Neuronal stem cell (in vitro differentiated cells): ENCODE results near the gene MX1.

Experiments
- DNase-seq: peaks from one replicate; pipeline ENCODE4 v3.0.0-alpha.2; 2013; ENCODE audit warnings: low spot score
- H2AFZ ChIP-seq: one replicate; pipeline ENCODE4 v1.6.1; 2013; ENCODE audit warnings: mild to moderate bottlenecking, low read length, inconsistent platforms
- H2AK5ac ChIP-seq: 2 replicates; pipeline ENCODE4 v1.6.1; 2013; ENCODE audit warnings: low read depth, mild to moderate bottlenecking, inconsistent platforms, low read length, moderate library complexity, mixed read lengths
- H2BK120ac ChIP-seq: 2 replicates; pipeline ENCODE4 v1.6.1; 2013; ENCODE audit warnings: low read depth, mild to moderate bottlenecking, inconsistent platforms, low read length, moderate library complexity, mixed read lengths
- H2BK12ac ChIP-seq: one replicate; pipeline ENCODE4 v1.6.1; 2013; ENCODE audit warnings: low read length, inconsistent platforms
- H2BK15ac ChIP-seq: 2 replicates; pipeline ENCODE4 v1.6.1; 2013; ENCODE audit warnings: mild to moderate bottlenecking, low read length, inconsistent platforms, mixed read lengths
- H2BK5ac ChIP-seq: one replicate; pipeline ENCODE4 v1.6.1; 2013; ENCODE audit warnings: inconsistent platforms, mild to moderate bottlenecking, low read length, moderate library complexity
- H3K14ac ChIP-seq: one replicate; pipeline ENCODE4 v1.6.1; 2013; ENCODE audit warnings: low read length, inconsistent platforms
- H3K18ac ChIP-seq: 2 replicates; pipeline ENCODE4 v1.6.1; 2013; ENCODE audit warnings: low read length, inconsistent platforms
- H3K23ac ChIP-seq: 2 replicates; pipeline ENCODE4 v1.6.1; 2013; ENCODE audit warnings: low read depth, mild to moderate bottlenecking, mixed read lengths, low read length, inconsistent platforms; ENCODE audit not compliant: poor library complexity
- H3K27ac ChIP-seq: replicated peaks from 3 replicates; pipeline ENCODE4 v1.5.1; 2013; ENCODE audit warnings: low read length, inconsistent platforms
- H3K27me3 ChIP-seq, 3 experiments: 2 replicates each; pipeline ENCODE4 v1.6.1; 2013; ENCODE audit warnings: low read length in 3 of 3, mild to moderate bottlenecking in 2 of 3, inconsistent platforms in 1 of 3, low read depth in 1 of 3, mixed read lengths in 1 of 3, moderate library complexity in 1 of 3; ENCODE audit not compliant: control insufficient read depth in 3 of 3, insufficient read depth in 3 of 3
- H3K36me3 ChIP-seq, 2 donors: replicated peaks in 1 of 2; 2 replicates each; pipeline ENCODE4 v1.6.1; 2013; ENCODE audit warnings: low read length in 2 of 2; ENCODE audit not compliant: control insufficient read depth in 2 of 2, insufficient read depth in 2 of 2
- H3K4ac ChIP-seq: 2 replicates; pipeline ENCODE4 v1.6.1; 2013; ENCODE audit warnings: inconsistent platforms, mild to moderate bottlenecking, low read length, moderate library complexity
- H3K4me1 ChIP-seq, 2 donors: 1 replicate in 1 of 2; 2 replicates in 1 of 2; pipeline ENCODE4 v1.6.1; 2013; ENCODE audit warnings: low read length in 2 of 2, low read depth in 1 of 2; ENCODE audit not compliant: control insufficient read depth in 2 of 2, insufficient read depth in 1 of 2
- H3K4me2 ChIP-seq: one replicate; pipeline ENCODE4 v1.6.1; 2013; ENCODE audit warnings: mild to moderate bottlenecking, low read length, inconsistent platforms; ENCODE audit not compliant: insufficient read depth, poor library complexity, severe bottlenecking
- H3K4me3 ChIP-seq, 2 donors: 2 replicates each; pipeline ENCODE4 v1.5.1; 2013; ENCODE audit warnings: low read length in 2 of 2, mild to moderate bottlenecking in 2 of 2, inconsistent platforms in 1 of 2, moderate library complexity in 1 of 2
- H3K79me1 ChIP-seq: one replicate; pipeline ENCODE4 v1.6.1; 2013; ENCODE audit warnings: low read depth, mild to moderate bottlenecking, inconsistent platforms, low read length, moderate library complexity
- H3K9ac ChIP-seq: one replicate; pipeline ENCODE4 v1.6.1; 2013; ENCODE audit warnings: mild to moderate bottlenecking, low read depth, low read length, inconsistent platforms; ENCODE audit not compliant: poor library complexity
- H3K9me3 ChIP-seq, 2 donors: replicated peaks in 1 of 2; 2 replicates each; pipeline versions ENCODE3 to v1.6.1; 2013; ENCODE audit warnings: low read length in 2 of 2, mild to moderate bottlenecking in 2 of 2, inconsistent platforms in 1 of 2, low read depth in 1 of 2, mixed read lengths in 1 of 2, moderate library complexity in 1 of 2; ENCODE audit not compliant: control insufficient read depth in 2 of 2, insufficient read depth in 1 of 2
- H4K8ac ChIP-seq: one replicate; pipeline ENCODE4 v1.6.1; 2013; ENCODE audit warnings: low read depth, mild to moderate bottlenecking, inconsistent platforms, low read length, moderate library complexity
- H4K91ac ChIP-seq: one replicate; pipeline ENCODE4 v1.6.1; 2013; ENCODE audit warnings: low read length, low read depth, mild to moderate bottlenecking, inconsistent platforms; ENCODE audit not compliant: poor library complexity
- WGBS, 2 donors: extraction: QIAGEN DNeasy Blood & Tissue Kit; methylation state at CpG; one replicate each; pipeline ENCODE4 v1.1.7; 2013; ENCODE audit warnings: missing lambda C conversion rate in 2 of 2, mixed read lengths in 1 of 2; ENCODE audit not compliant: insufficient read length in 2 of 2, insufficient replicate concordance in 1 of 2; ENCODE audit errors: extremely low coverage in 2 of 2; 5-methylcytosine and 5-hydroxymethylcytosine counted together

Gene MX1

DNA sequence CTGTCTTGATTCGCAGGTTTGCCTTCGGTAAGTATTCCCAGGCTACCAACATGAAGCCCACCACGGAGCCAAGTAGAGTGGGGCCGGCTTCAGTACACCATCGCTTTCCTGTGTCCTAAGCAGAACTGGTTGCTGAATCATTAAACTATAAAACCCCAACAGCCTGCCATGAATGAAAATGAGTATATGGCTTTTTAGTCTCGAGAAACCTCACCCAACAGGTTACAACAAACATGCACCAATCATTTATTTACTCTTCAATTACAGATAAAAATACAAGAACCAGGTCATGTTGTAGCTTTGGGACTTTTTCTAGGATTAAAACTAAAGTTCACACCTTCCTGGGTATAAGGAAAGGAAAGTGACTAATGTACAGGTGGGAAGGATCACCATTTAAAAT lies 74.3 kb downstream of the MX1 start:
- Histone ChIP-seq H2BK15ac (no peak overlapping the region), H2BK120ac (no peak overlapping the region), H3K27ac (no peak overlapping the region), H2BK5ac (no peak overlapping the region), H3K9me3 (no peaks in the 10 kb centered on the region), H3K14ac (no peak overlapping the region), H3K79me1 (no peaks in the 10 kb centered on the region), H3K23ac (no peak overlapping the region), H4K8ac (no peak overlapping the region), H3K4me1 (no peaks in the 10 kb centered on the region), H3K18ac (no peak overlapping the region), H3K4ac (no peak overlapping the region), H3K36me3 (no peaks in the 10 kb centered on the region), H2AK5ac (no peak overlapping the region), H3K4me2 (no peak overlapping the region), H4K91ac (no peak overlapping the region), H2AFZ (no peak overlapping the region), H2BK12ac (no peak overlapping the region), H3K27me3 (peaks cover 0 to 22% (median 4%) of the 10 kb centered on the region in 3 experiments), H3K9ac (no peak overlapping the region), H3K4me3 (no peak overlapping the region)
- no peak for DNase-seq
- no CpG with 5 or more reads among the region's 6 CpGs for WGBS, 2 donors

DNA sequence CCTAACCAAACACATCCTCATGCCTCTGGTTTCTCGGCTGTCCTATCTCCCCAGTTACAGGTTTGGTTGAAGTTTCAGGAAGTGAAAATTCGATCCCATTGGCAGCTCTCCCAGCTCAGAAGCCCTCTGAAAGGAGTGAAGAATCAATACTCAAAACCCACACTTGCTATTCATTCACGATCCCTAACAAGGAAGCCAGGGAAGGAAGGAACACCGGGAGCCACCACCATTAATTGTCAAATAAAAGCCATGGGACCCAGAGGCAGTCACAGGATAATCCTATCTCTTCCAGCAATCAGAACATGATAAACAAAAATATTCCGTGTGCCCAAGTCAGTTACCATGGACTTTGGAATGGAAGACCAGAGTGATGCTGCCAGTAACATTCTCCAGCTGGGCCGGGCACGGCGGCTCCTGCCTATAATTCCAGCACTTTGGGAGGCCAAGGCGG lies 74.9 kb downstream of the MX1 start:
- no peak overlapping the region for H2BK5ac ChIP-seq
- no peak overlapping the region for H3K23ac ChIP-seq
- H3K9ac ChIP-seq: no peak overlapping the region
- H3K27me3 ChIP-seq: peaks cover 0 to 27% (median 9%) of the 10 kb centered on the region in 3 experiments
- no peak overlapping the region for H3K4me2 ChIP-seq
- WGBS, 2 donors: no CpG with 5 or more reads among the region's 9 CpGs
- H2BK15ac ChIP-seq: no peak overlapping the region
- H3K4me3 ChIP-seq: no peak overlapping the region
- H3K4ac ChIP-seq: no peak overlapping the region
- H3K18ac ChIP-seq: no peak overlapping the region
- no peak for DNase-seq
- H3K36me3 ChIP-seq: no peaks in the 10 kb centered on the region
- H3K14ac ChIP-seq: no peak overlapping the region
- no peaks in the 10 kb centered on the region for H3K4me1 ChIP-seq
- H3K79me1 ChIP-seq: no peaks in the 10 kb centered on the region
- H2BK120ac ChIP-seq: no peak overlapping the region
- H2AK5ac ChIP-seq: no peak overlapping the region
- no peak overlapping the region for H2AFZ ChIP-seq
- no peak overlapping the region for H2BK12ac ChIP-seq
- no peak overlapping the region for H3K27ac ChIP-seq
- no peak overlapping the region for H4K8ac ChIP-seq
- no peak overlapping the region for H4K91ac ChIP-seq
- H3K9me3 ChIP-seq: no peaks in the 10 kb centered on the region

DNA sequence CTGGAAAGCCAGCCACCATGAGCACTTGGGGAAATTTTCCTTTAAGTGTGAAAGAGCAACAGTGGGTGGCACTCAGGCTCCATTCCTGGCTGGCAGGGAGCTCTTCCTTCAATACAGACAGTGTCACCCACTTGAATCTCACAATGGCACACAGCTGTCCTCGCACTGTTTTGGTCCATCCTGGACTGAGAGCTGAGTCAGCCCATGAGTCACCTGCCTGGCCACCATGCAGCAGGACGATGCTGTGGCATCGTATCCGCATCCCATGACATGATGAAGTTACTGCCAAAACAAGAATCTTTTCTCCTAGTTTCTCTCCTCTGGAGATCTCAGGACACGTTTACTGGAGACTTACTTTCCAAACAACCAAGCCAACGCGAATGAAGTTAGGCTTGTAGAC lies 75.9 kb downstream of the MX1 start:
- no peak overlapping the region for H2BK5ac ChIP-seq
- no peak overlapping the region for H3K4me3 ChIP-seq

DNA sequence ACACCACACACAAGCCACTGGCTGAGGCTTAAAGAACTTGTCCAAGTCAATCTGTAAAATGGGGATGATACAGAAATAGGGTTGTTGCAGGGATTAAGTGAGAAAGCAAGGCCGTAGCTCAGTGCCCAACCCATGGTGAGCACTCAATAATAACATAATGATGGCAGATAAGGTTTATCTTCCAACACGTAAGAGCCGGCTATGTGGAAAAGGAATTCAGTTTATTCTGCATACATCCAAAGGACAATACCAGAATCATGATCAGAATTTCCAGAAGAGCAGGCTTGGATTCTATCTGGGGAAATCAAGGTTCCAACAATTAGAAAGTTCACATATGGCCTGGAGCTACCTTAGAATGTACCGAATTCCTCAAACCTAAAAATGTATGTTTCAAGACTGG lies 77.3 kb downstream of the MX1 start:
- Histone ChIP-seq H3K18ac (no peak overlapping the region), H2AK5ac (no peak overlapping the region), H3K9ac (no peak overlapping the region), H4K91ac (no peak overlapping the region), H4K8ac (no peak overlapping the region), H3K79me1 (no peaks in the 10 kb centered on the region), H3K4me2 (no peak overlapping the region), H3K4me1 (peaks cover 0 to 4% of the 10 kb centered on the region in 2 donors), H3K36me3 (no peaks in the 10 kb centered on the region), H2BK120ac (no peak overlapping the region), H3K4ac (no peak overlapping the region), H3K27me3 (peaks cover 15 to 50% (median 31%) of the 10 kb centered on the region in 3 experiments), H2BK15ac (no peak overlapping the region), H3K14ac (no peak overlapping the region), H3K9me3 (peaks cover 0 to 2% of the 10 kb centered on the region in 2 donors), H3K23ac (no peak overlapping the region), H2AFZ (no peak overlapping the region), H2BK5ac (no peak overlapping the region), H3K4me3 (no peak overlapping the region), H2BK12ac (no peak overlapping the region), H3K27ac (no peak overlapping the region)
- WGBS, 2 donors: no CpG with 5 or more reads among the region's 4 CpGs
- no peak for DNase-seq

More for the DNA sequence above, 75.9 kb downstream of the MX1 start:
- Histone ChIP-seq H3K23ac (no peak overlapping the region), H3K27ac (no peak overlapping the region), H3K14ac (no peak overlapping the region), H3K9ac (no peak overlapping the region), H2AFZ (no peak overlapping the region), H3K18ac (no peak overlapping the region), H3K4me2 (no peak overlapping the region), H2BK12ac (no peak overlapping the region), H3K4ac (no peak overlapping the region), H2BK15ac (no peak overlapping the region), H4K8ac (no peak overlapping the region), H3K4me1 (peaks cover 0 to 2% of the 10 kb centered on the region in 2 donors), H2AK5ac (no peak overlapping the region), H3K79me1 (no peaks in the 10 kb centered on the region), H3K36me3 (no peaks in the 10 kb centered on the region), H4K91ac (no peak overlapping the region), H3K27me3 (peaks cover 7 to 37% (median 19%) of the 10 kb centered on the region in 3 experiments), H2BK120ac (no peak overlapping the region), H3K9me3 (peaks cover 0 to 2% of the 10 kb centered on the region in 2 donors)
- DNase-seq: no peak
- no CpG with 5 or more reads among the region's 7 CpGs for WGBS, 2 donors
